HG02610 (cell line): ENCODE data around the gene OR8A1.

ENCODE experiments used
- ATAC-seq: cut with Tn5 transposase; IDR thresholded peaks from one replicate; pipeline ENCODE4 v1.9.1; 2021; ENCODE audit warnings: mild to moderate bottlenecking, moderate library complexity; ENCODE audit not compliant: unreplicated experiment

The OR8A1 gene

DNA sequence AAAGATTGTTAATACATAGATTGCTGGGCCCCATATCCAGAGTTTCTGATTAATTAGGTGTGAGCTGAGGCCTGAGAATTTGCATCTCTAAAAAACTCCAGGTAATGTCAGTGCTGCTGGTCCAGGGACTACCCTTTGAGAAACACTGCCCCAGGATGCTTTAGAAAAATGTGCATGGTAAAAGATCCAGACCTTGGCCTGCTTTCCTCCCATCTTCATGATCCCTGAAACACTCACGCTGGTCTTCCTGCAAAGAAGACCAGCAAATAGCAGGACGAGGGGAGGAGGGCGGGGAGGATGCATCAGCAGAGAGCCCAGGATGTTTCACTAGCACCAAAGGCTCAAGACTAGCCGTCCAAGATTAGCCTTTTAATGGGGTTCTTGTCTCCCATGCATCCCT lies at the start of gene OR8A1:
Gene OR8A1 (plus strand): TSS at position 301 of the 400 bp plus-strand sequence. CDS start 123 bp downstream, outside the sequence.
- no peak for ATAC-seq

DNA sequence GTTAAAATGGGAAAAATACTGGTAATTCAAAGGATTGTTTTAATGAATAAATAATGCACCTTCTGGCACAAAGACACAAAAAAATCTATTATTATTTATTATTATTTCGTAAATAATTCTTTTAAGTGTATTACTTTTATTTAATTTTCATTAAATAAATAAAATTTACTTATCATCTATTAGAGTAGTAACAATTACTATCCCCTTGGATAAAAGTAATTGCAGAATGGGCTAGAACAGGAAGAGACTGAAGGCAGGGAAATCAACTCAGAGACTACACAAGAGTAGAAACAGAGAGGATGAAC lies 49.3 kb upstream of the OR8A1 start:
- no peak for ATAC-seq

DNA sequence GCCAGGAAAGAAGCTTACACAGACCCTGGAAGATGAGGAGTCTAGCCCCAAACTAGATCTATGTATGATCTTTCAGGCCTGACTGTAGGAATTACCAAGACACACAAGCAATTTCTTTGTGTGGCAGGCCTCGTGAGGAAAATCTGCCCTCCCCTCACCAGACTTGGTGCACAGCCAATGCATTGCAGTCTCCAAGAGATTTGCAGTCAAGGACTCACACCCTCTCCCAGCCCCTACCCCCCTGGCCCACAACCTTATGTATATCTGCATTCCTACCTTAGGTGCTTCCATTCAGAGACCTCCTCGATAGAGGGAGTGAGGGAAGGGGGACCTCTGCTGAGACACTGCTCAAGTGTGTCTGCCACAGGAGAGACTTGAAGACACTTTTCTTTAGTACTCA lies 36.2 kb upstream of the OR8A1 start:
- no peak for ATAC-seq

DNA sequence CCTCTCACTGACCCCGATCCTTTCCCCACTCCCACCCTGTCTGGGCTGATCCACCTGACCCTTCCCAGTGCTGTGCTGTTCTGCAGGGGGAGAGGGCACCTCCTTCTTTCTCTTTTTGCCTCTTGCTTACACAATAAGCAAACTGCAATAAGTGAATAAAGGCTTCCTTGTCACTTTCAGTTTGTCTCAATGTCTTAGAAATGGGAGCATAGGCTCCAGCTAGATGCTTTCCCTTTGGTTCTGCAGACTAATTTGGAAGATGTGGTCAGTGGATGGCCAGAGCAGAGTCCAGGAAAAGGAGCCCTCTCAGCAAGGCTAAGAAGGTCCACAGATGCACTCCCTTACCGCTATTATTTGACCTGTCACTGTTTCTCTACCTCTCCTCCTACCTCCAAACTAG lies 35.7 kb upstream of the OR8A1 start:
- no peak for ATAC-seq

DNA sequence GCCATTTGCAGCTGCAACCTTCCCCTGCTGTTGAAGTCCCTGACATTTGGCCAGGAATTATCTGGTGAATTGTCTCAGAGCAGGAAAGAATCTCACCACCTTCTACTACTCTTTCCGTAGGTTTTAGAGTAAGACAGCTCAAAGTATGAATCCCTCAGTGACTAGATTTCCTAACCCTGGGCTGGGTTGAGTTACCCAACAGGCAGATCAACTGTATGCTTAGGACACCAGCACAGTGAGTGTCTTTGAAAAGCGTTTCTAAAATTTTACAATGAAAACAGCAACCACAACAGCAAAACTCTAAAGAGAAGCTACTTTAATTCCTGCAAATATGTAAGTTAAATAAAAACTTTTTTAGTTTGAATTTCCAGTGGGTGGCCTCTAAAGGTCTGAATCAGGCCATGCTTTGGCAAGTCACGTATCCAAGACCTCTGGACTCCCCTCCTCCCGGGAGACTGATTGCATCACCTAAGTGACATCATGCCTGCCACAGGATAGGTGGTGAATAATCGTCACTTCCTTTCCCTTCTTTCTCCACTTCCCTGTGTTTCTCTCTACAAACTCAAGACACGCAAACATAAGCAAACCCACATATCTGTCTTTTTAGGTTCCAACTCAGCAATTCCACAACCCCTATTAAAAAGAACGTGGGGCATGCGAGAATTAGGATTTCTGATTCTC lies 34.1 kb upstream of the OR8A1 start:
- no peak for ATAC-seq

DNA sequence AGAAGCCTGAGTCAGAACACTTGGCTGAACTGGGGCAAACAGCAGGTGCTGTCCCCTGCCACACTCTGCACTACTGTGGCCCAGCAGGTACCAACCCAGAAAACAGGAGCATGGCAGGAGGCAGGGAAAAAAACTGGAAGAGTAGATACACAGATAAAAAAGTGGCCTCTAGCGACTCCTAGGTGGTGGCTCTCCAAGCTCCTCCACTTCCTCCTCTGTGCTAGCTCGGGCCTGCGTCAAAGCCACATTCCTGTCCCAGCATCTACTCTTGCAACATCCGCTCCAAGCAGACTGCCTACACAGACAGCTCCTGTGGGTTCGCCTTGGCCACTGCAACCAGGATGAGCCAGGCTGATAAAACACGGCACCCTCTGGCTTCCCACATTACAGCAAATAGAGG lies 33.3 kb upstream of the OR8A1 start:
- no peak for ATAC-seq

DNA sequence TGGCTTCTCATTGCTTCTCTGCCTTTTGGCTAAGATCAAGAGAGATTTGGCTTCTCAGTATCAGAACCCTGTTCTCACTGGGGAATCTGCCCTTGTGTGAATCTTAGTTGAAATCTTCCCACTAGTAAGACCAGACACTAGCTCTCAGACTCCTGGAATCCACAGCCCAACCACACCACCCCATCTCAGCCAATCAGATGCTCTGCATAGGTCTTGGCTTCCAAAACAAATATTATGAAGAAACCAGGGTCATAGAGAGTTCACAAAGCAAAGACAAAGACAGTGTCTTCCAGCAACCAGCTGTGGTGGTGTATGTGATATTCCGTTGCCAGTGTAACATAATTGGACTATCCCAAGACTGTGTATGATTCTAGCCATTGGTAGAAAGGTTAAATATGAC lies 31.8 kb upstream of the OR8A1 start:
- ATAC-seq = no peak

DNA sequence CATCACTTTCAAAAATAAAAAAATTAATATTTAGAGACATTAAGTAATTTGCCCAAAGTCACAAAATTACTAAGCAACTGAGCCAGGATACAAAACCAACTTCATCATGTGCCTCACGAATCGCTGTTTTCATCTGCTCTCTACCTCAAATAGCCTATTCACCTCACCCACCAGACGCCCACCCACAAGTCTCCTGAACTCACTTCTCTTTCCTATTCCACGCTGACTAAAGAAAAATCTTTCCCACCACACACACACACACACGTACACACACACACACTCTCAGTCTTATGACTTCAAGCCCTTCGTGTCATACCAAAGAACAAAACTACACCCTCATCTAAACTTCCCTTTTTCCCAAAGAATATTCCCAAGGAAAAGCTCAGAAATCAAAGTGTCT lies 28.6 kb upstream of the OR8A1 start:
- no peak for ATAC-seq

DNA sequence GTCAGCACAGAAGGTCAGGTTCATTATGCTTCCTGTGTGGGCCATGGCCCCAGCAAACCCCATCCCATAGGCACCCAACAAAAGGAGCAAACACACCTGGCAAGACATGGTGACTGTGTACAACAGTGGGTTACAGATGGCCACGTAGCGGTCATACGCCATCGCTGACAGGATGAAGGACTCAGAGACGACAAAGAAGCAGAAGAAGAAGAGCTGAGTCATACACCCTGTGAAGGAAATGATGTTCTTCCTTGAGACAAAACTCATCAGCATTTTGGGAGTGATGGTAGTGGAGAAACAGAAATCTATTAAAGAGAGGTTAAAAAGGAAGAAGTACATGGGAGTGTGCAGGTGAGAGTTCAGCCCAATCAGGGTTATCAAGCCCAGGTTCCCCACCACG lies 26.7 kb upstream of the OR8A1 start:
- no peak for ATAC-seq

DNA sequence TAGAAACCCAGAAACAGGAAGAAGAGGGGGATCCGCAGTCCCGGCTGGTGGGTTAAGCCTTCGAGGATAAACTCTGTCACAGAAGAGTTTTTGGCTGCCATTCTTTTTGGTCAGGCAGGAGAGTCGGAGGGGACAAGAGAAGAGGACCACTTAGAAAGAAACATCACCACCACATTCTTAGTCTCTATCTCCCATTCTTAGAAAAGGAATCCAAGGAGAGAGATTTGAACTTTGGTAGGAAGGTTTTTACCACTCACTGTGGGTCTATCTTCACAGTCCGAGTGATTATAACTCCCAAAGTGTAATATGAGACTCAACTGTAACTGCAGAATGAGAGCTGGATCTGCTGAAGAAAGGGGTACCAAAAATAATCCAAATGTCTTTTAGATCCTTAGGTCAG lies 26.2 kb upstream of the OR8A1 start, which contains the start of gene OR8B12:
Gene OR8B12 (minus strand): TSS at position 101 of the 400 bp plus-strand sequence. CDS start 0 bp downstream, at position 101.
- ATAC-seq = no peak

DNA sequence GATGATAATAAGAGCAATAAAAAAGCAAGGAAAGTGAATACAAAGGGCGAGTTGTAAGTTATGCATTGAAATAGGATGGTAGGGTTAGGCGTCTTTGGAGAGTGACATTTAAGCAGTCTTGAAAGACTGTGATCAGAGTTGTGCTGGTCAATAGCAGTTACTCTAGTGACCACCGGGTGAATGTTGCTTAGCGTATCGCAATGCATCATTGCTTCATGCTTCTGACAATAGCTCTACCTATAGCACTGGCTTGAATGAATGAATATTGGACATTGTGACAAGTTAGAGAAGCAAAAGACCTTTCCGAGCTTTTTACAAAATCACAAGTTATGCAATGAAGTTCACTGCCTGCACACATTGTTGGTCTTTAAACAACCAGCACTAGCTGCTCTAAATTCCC lies 18.6 kb upstream of the OR8A1 start:
- no peak for ATAC-seq

DNA sequence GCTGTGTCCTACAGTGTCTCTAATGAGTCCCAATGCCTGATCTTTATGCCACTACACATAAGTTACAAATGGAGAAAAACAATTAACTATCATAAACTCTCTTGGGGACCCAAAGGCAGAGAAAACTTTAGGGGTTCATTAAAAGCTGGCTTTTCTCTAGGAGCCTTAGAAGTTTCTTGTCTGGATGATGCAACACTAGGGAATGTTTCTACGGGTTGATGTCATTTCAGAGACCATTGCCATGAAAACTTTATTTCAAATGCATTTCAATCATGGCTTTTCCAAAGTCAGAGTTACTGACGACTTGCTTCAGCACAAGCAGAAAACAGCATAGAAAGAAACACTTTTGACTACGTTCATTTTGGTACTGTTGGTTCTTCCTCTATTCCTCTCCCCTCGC lies 17.8 kb upstream of the OR8A1 start:
- ATAC-seq = no peak

DNA sequence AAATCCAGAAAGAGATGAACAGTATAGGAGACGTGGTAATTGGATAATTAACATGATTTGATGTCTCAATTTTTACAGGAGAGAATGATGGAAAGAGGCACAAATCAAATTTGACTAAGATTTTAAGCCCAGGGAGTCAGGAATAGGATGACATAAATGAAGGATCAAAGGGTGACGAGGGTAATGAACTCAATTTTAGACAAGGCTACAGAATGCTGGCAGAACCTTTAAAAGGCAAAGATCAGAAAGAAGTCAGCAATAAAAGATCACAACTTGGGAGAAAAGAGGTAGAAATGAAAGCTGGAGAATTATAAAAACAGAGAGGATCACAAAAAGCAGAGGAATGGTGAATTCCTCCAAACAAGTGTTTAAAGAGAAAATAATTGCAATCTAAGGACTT lies 13.0 kb upstream of the OR8A1 start:
- no peak for ATAC-seq

DNA sequence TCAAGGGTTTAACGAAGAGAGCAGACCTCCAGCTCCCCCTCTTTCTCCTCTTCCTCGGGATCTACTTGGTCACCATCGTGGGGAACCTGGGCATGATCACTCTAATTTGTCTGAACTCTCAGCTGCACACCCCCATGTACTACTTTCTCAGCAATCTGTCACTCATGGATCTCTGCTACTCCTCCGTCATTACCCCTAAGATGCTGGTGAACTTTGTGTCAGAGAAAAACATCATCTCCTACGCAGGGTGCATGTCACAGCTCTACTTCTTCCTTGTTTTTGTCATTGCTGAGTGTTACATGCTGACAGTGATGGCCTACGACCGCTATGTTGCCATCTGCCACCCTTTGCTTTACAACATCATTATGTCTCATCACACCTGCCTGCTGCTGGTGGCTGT lies 363 bp downstream of the OR8A1 start:
- ATAC-seq = no peak

DNA sequence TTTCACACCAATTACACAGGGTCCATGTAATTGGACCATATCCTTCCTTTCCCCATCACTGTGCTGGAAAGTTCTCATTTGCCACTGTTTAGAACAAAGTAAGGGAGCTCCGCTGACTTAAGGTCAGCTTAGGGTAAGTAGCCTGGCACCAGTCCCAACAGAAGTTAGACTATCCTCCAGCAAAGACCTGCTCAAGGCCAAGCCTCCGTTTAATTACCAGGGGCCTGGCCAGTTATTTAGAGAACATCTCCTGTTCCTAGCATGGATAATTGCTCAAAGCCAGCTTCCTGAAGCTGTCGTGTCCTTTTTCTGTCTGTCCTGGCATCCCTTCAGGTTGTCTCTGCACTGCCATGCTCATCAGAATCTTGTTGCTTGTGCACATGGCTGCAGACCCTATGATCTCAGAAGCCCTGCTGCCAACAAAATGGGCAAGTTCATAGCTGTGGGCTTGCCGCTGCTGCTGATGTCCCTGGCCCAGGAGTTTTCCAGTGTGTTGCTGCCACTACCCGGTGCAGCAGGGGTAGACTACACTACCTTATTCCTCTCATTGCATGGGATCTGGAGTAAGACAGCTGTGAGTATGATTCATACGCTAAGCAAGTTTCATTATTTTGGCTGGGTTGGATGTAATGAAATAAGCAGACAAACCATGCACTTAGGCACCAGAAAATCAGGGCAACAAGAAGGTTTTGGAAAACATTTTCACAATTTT lies 8.1 kb downstream of the OR8A1 start:
- ATAC-seq = no peak

DNA sequence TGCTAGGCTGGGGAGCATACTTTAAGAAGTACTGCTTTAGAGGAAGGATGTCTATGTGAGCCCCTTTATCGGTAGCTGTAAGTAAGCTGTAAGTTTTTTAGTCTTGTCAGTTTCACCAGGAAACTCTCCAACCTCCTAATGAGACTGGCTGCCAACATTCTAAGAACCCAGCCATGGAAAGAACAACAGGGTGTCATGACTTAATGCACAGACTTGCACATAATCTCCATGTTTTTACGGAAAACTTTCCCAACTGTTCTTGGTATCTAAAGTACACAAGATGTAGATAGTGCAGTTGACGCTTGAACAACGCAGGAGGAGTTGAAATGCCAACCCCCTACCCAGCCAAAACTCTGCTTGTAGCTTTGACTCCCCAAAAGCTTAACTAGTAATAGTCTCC lies 9.0 kb downstream of the OR8A1 start:
- no peak for ATAC-seq

DNA sequence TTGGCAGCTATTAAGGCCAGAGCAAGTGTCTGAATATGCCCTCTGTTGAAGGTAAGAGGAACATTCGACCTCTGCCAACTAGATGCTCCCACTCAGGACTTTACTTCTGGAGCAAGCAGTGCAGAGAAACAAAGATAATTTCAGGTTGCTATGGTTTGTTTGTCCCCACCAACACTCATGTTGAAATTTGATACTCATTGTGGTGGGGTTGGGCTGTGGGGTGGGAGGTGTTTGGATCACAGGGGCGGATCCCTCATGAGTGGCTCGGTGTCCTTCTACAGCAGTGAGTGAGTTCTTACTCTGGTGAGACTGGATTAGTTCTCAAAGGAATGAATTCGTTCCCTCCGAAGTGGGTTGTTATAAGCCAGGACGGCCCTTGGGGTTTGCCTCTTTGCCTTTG lies 12.0 kb downstream of the OR8A1 start:
- ATAC-seq = no peak

DNA sequence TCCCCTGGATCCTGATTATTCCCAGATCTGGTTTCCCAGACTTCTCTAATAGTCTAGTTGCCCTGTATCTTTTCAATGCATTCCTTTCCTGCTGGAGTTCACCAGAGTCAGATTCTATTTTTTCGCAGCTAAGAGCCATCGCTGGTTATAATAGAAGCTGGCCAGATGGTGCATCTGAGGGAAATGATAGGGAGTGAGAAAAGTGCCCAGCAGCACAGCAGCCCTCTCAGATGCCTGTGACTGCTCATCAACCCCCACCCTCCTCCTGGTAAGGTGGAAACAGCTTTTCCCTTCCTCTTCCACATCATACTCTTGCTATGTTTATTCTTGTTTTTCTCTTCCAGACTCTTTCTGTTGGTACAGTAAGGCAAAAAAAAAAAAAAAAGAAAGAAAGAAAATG lies 12.8 kb downstream of the OR8A1 start:
- ATAC-seq = no peak

DNA sequence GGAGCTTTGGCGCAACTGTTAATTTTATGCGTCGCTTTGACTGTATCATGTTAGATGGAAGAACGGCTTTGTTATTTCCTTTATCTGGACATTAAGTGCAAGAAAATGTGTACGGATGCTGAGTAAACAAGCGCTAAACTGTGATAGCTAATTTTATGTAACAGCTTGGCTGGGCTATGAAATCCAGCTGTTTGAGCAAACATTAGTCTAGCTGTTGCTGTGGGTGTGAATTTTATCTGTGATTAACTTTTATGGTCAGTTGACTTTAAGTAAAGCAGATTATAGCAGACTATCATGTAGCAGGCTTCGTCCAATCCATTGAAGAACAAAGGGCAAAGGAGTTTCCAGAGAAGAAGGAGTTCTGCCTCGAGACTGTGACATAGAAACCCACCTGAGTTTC lies 14.0 kb downstream of the OR8A1 start:
- no peak for ATAC-seq

DNA sequence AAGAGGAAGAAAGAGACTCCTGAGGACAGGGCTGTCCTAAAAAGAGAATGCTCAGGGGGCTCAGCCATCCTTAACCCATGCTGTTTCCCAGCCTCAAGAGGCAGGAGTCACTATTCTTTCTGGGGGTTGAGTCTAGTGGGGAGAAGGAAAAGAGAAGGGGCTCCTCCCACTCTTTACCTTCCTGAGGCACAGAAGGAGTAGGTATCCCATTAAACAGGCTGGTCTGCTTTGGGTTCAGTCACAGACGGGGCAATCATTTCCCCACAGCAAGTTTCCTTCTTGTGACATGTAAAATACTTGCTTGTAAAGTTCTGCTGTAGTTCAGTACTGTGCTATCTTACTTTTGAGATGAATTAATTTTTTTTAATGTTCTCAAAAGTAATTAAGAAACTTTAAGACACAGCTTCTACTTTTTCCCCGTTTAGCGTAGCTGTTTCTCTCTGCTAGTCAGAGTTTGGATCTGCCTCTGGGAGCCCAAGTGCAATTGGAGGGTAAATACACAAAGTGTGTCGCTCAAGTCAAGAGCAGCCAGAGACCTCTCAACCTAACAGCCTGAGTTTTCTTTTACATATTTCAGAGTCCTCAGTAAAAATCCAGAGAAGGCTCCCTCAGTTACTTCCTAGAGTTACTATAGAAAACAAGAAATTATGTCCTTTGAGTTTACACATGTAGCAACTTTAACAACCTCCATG lies 15.0 kb downstream of the OR8A1 start:
- no peak for ATAC-seq

DNA sequence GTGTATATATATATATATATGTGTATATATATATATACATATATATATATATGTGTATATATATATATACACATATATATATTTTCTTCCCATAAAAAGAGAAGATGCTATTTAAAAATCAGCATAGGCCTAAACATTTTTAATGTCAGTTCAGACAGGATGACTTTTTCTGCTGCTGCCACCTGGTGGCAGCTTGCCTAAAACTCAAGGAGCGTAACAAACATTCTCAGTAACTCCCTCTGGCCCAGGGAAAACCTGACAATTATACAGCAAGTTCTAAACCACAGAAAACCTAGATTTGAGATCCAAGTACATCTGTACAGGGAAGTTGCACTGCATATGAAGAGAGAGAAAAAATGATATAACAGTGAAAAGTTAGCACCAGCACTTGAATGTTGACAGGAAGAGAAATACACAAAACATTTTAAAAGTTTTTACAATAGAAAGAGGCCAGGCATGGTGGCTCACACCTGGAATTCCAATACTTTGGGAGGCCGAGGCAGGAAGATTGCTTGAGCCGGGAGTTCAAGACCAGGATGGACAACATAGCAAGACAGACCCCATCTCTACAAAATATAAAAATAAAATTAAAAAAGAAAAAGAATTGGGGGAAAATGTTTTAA lies 16.6 kb downstream of the OR8A1 start:
- peak; percentile 57 for ATAC-seq

DNA sequence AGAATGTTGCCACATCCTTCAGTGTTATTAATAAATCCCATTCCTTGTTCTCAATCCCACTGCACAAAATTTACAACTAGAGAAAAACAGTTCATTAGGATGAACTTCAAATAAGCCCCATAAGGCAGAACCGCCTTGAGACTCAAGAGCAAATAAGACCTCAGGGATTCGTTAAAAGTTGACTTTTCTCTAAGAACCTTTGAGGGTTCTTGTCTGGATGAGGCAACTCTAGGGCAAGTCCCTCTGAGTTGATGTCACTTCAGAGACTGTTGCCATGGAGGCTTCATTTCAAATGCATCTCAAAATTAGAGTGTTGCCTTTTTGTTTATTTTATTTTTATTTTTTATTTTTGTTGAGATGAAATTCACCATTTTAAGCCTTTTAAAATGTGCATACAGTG lies 21.6 kb downstream of the OR8A1 start:
- no peak for ATAC-seq
